B cell (primary cell): ENCODE measurements around the gene UMOD.

Experiments used
- CTCF ChIP-seq: fragments of 200-600 bp; IDR thresholded peaks from one replicate; pipeline ENCODE4 v1.8.0; 2022; ENCODE audit warnings: antibody characterized with exemption, mild to moderate bottlenecking
- EZH2 ChIP-seq: IDR thresholded peaks from 2 replicates; pipeline ENCODE4 v1.6.1; 2012; ENCODE audit warnings: borderline replicate concordance, low read depth, mild to moderate bottlenecking, moderate library complexity, low read length; ENCODE audit not compliant: insufficient read depth, poor library complexity, severe bottlenecking

GRCh38 chr16:20401475-20402016, 49.0 kb upstream of the UMOD start:
- TF ChIP-seq CTCF (no peak), EZH2 (no peak)
